Activated naive CD4-positive, alpha-beta T cell treated with anti-CD3 and anti-CD28 coated beads, Interleukin-2, amount 50 U/mL, for 72 hours (primary cell): ENCODE data around the gene SPDYC. TPM values are rescaled to one million over a fixed set of nuclear protein-coding genes. Genes with fewer than 3 reads are reported as not detected.

Experiments used
- ATAC-seq, 2 donors: fragments of 150-1000 bp; cut with Tn5 transposase; 2 replicates each; pipeline ENCODE4 v1.10.0; 2021; ENCODE audit warnings: mild to moderate bottlenecking in 2 of 2, moderate library complexity in 2 of 2
- DNase-seq, 2 donors: peaks; one replicate each; pipeline ENCODE4 v3.0.0; 2021 to 2022; ENCODE audit warnings: low spot score in 2 of 2
- H3K27ac Mint-ChIP-seq, 2 donors: one replicate each; pipeline ENCODE4 v1.8.0; 2022; ENCODE audit warnings: mild to moderate bottlenecking in 2 of 2, mixed read lengths in 2 of 2
- H3K36me3 Mint-ChIP-seq, 2 donors: one replicate each; pipeline ENCODE4 v1.8.0; 2022; ENCODE audit warnings: mixed read lengths in 2 of 2
- H3K9me3 Mint-ChIP-seq, 2 donors: one replicate each; pipeline ENCODE4 v1.8.0; 2022; ENCODE audit warnings: mixed read lengths in 2 of 2
- total RNA-seq, 2 donors: library from RNA; stranded (reverse); gene quantifications; one replicate each; pipeline ENCODE4 v1.2.3, GENCODE V29; 2022

Gene SPDYC
- total RNA-seq, 2 donors from 2014 or later, result not detected

GRCh38 chr11:65183201-65183891, 13.3 kb downstream of the SPDYC start:
- Mint-ChIP-seq H3K9me3 (no peaks in the 10 kb centered on the region), H3K36me3 (peaks cover 0 to 5% of the 10 kb centered on the region in 2 donors), H3K27ac (peak overlapping the region in 1 of 2 donors; percentile 85)
- ATAC-seq (no peak), DNase-seq (no peak)

- peak overlapping the region in 1 of 2 donors; percentile 85 for H3K27ac Mint-ChIP-seq
- H3K36me3 Mint-ChIP-seq, result peaks cover 0 to 5% of the 10 kb centered on the region in 2 donors
- no peaks in the 10 kb centered on the region for H3K9me3 Mint-ChIP-seq
- DNase-seq (no peak), ATAC-seq (no peak)
Observed at GRCh38 chr11:65184146-65184545, 14.1 kb downstream of the SPDYC start.

DNA sequence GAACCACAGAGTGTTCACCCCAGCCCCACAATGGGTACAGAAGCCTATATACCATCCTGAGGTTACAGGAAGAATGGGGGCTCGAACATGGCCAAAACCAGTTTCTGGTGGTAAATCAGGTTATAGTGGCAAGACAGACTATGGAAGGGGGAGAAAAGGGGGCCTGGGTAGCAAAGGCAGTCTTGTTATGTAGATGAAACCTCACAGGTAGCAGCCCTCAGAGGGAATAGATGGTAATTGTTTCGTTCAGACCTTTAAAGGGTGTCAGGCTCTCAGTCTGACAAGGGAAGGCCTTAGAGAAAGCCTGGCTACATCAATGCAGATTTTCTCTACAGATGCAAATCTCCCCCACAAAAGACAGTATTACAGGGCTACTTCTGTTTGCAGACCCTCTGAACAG, 15.1 kb downstream of the SPDYC start:
- no peak for DNase-seq
- Mint-ChIP-seq H3K36me3 (peaks cover 0 to 5% of the 10 kb centered on the region in 2 donors), H3K27ac (no peak overlapping the region), H3K9me3 (no peaks in the 10 kb centered on the region)
- no peak for ATAC-seq

- no peaks in the 10 kb centered on the region for H3K9me3 Mint-ChIP-seq
- H3K27ac Mint-ChIP-seq, result peak overlapping the region in 1 of 2 donors; percentile 65
- no peak for ATAC-seq
- H3K36me3 Mint-ChIP-seq, result peaks cover 0 to 5% of the 10 kb centered on the region in 2 donors
- DNase-seq, result no peak
Observed at GRCh38 chr11:65185869-65186341, 15.9 kb downstream of the SPDYC start.

DNA sequence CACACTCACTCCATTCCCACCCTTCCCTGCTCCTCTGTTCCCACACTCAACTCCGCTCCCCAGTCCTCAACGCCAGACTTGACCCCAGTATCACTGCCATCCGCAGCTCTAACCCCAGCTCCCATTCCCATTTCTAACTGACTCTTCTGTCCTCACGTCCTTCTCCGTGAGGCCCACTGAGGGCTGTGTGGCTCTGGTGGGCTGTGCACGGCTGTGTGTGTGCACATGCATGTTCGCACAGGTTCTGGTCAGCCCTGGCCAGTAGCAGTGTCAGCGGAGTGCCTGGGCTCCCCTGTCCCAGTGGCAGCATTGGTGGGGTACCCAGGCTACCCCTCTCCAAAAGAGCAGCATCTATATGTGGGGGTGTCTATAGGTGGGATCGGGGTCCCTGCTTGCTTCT, 16.7 kb downstream of the SPDYC start:
- no peak for DNase-seq
- Mint-ChIP-seq H3K36me3 (peaks cover 0 to 5% of the 10 kb centered on the region in 2 donors), H3K9me3 (no peaks in the 10 kb centered on the region), H3K27ac (peak overlapping the region in 1 of 2 donors; percentile 65)
- no peak for ATAC-seq

DNA sequence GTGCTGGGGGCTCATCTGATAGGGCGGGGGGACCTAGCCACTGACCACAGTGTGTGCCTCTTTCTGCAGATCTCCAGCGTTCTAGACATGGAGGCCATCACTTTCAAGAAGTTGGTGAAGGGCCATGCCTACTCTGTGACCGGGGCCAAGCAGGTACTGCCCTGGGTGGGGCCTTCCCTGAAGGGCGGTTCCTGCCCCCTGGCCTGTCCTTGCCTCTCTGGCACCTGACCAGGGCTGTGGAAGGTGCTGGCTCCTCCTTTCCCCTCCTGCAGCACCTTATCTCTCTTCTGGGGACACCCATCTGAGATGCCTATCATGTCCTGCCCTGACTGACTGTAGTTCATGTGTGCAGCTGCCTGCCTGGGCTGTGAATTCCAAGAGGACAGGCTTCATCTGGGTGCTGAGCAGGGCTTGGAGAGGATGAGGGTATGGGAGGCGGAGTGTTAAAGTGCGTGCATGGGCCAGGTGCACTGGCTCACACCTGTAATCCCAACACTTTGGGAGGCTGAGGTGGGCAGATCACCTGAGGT, 17.2 kb downstream of the SPDYC start:
- Mint-ChIP-seq H3K9me3 (no peaks in the 10 kb centered on the region), H3K27ac (no peak overlapping the region), H3K36me3 (peaks cover 0 to 4% of the 10 kb centered on the region in 2 donors)
- ATAC-seq, result no peak
- no peak for DNase-seq

DNA sequence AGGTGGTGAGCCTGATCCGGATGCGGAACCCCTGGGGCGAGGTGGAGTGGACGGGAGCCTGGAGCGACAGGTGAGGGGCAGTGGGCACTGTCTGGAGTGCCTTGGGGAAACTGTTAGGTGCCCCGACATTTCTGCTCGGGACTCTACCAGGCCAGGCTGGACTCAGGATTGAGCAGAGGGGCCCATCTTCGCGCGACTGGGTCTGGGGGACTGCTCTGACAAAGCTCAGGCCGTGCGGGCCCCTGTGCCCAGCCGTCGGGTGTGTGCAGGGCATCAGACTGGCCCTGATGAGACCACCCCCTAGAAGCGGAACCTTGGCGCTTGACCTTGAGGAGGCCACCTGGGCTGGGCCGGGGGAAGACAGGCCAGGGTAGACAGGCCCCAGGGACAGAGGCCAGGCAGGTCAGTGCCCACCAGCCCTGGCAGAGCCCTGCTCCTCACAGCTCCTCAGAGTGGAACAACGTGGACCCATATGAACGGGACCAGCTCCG, 18.0 kb downstream of the SPDYC start:
- Mint-ChIP-seq H3K9me3 (no peaks in the 10 kb centered on the region), H3K36me3 (no peaks in the 10 kb centered on the region)

DNA sequence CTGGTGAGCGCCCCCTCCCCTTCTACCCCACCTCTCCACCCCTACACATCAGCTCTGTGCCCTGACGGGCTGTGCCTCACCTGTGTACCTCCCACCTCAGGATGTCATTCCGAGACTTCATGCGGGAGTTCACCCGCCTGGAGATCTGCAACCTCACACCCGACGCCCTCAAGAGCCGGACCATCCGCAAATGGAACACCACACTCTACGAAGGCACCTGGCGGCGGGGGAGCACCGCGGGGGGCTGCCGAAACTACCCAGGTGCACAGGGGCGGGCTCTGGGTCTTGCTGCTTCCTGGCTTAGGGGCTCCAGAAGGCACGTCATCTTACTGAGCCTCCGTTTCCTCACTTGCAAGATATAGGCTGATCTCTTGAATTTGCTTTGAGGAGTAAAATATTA, 18.5 kb downstream of the SPDYC start:
- Mint-ChIP-seq H3K9me3 (no peaks in the 10 kb centered on the region), H3K27ac (no peak overlapping the region)
- ATAC-seq, result no peak

More for the DNA sequence above, 18.0 kb downstream of the SPDYC start:
- DNase-seq, result no peak
- ATAC-seq, result no peak
- H3K27ac Mint-ChIP-seq, result no peak overlapping the region

DNA sequence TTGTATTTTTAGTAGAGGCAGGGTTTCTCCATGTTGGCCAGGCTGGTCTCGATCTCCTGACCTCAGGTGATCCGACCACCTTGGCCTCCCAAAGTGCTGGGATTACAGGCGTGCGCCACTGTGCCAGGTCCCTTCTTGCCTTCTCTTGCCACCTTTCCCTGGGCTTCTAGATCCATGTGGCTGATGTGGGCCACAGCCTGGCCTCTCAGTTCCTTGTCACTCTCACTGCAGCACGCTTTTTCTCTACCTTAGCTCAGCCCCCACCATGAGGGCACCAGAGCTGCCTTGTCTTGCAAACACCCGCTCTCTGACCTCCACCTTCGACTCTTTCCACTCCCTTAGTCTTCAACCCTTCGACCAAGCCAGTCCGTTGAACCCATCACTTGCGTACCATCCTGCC, 19.2 kb downstream of the SPDYC start:
- DNase-seq (no peak), ATAC-seq (no peak)
- H3K27ac Mint-ChIP-seq, result peak overlapping the region in 1 of 2 donors; percentile 4
- peaks cover 0 to under 1% of the 10 kb centered on the region in 2 donors for H3K36me3 Mint-ChIP-seq
- H3K9me3 Mint-ChIP-seq, result no peaks in the 10 kb centered on the region

More for the DNA sequence above, 18.5 kb downstream of the SPDYC start:
- no peak for DNase-seq
- no peaks in the 10 kb centered on the region for H3K36me3 Mint-ChIP-seq

GRCh38 chr11:65194564-65194963, 24.5 kb downstream of the SPDYC start:
- Mint-ChIP-seq H3K27ac (peak overlapping the region in 1 of 2 donors; percentile 9), H3K36me3 (peaks cover 0 to 12% of the 10 kb centered on the region in 2 donors), H3K9me3 (no peaks in the 10 kb centered on the region)
- ATAC-seq, result no peak
- DNase-seq, result no peak

- no peaks in the 10 kb centered on the region for H3K9me3 Mint-ChIP-seq
- ATAC-seq, result no peak
- no peak for DNase-seq
- H3K27ac Mint-ChIP-seq, result peak overlapping the region; percentile 27 to 52
- H3K36me3 Mint-ChIP-seq, result peaks cover 0 to 4% of the 10 kb centered on the region in 2 donors
Observed at GRCh38 chr11:65204143-65204542, 34.1 kb downstream of the SPDYC start.

- Mint-ChIP-seq H3K27ac (peak overlapping the region in 1 of 2 donors; percentile 27), H3K9me3 (no peaks in the 10 kb centered on the region), H3K36me3 (peaks cover 0 to 4% of the 10 kb centered on the region in 2 donors)
- DNase-seq (peak in 1 of 2 donors; percentile 71), ATAC-seq (peak; percentile 74 to 75)
Observed at GRCh38 chr11:65204646-65205601, 34.9 kb downstream of the SPDYC start.

- DNase-seq, result no peak
- H3K9me3 Mint-ChIP-seq, result no peaks in the 10 kb centered on the region
- no peak overlapping the region for H3K27ac Mint-ChIP-seq
- no peak for ATAC-seq
- H3K36me3 Mint-ChIP-seq, result peaks cover 0 to 4% of the 10 kb centered on the region in 2 donors
Observed at GRCh38 chr11:65205602-65205967, 35.6 kb downstream of the SPDYC start.

DNA sequence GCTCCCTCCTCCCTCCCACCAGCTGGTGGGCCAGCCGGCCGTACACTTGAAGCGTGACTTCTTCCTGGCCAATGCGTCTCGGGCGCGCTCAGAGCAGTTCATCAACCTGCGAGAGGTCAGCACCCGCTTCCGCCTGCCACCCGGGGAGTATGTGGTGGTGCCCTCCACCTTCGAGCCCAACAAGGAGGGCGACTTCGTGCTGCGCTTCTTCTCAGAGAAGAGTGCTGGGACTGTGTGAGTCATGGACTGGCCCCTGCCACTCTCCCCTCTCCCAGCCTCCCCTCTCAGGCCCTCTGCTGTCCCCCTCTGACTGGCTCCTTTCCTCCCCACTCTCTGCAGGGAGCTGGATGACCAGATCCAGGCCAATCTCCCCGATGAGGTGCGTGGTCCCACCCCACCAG, 36.4 kb downstream of the SPDYC start:
- DNase-seq (no peak), ATAC-seq (no peak)
- Mint-ChIP-seq H3K9me3 (no peaks in the 10 kb centered on the region), H3K27ac (peak overlapping the region in 1 of 2 donors; percentile 89), H3K36me3 (peaks cover 0 to 4% of the 10 kb centered on the region in 2 donors)

GRCh38 chr11:65206901-65207300, 36.9 kb downstream of the SPDYC start:
- no peaks in the 10 kb centered on the region for H3K9me3 Mint-ChIP-seq
- H3K36me3 Mint-ChIP-seq, result peaks cover 0 to 4% of the 10 kb centered on the region in 2 donors
- peak overlapping the region in 1 of 2 donors; percentile 89 for H3K27ac Mint-ChIP-seq
- DNase-seq (no peak), ATAC-seq (no peak)

- Mint-ChIP-seq H3K27ac (peak overlapping the region in 1 of 2 donors; percentile 3), H3K9me3 (no peaks in the 10 kb centered on the region), H3K36me3 (peaks cover 0 to 4% of the 10 kb centered on the region in 2 donors)
- DNase-seq, result no peak
- no peak for ATAC-seq
Observed at GRCh38 chr11:65207918-65208784, 38.1 kb downstream of the SPDYC start.
